ENCODE results near the gene DCDC1.

The DCDC1 gene

DNA sequence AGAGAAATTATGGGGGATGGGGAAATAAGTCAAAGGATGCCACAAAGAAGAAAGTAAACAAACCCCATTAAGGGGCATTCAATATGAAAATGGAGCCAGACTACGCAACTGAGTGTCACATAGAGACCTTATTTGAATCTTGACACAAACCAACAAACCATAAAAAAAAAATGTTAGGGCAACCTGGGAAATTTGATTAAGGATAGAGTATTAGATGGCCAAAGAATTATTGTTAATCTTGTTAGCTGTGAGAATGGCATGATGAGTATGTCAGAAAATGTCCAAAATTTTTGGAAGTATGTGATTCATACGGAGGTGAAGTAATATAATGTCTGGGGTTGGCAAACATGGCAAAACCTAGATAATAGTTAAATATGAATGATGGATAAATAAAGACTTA, 461.3 kb downstream of the DCDC1 start:
- no peak for DNase-seq

DNA sequence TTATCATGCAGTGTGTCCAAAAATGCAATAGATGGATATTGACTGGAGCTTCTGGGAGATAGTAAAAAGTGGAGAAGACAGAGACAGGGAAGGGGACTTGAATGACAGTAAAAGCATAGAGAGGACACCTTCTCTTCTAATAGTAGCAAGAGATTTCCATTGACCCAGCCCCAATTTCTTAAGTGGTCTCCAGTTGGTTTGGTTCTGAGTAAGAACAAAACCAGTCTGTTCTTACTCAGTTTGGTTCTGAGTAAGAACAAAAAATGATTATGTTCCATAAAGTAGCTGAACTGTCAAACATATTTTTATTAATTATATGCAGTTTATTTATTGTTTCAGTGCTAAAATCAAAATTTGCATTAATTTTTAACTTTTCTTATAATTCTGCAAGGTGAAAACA, 466.6 kb downstream of the DCDC1 start:
- no peak for DNase-seq

DNA sequence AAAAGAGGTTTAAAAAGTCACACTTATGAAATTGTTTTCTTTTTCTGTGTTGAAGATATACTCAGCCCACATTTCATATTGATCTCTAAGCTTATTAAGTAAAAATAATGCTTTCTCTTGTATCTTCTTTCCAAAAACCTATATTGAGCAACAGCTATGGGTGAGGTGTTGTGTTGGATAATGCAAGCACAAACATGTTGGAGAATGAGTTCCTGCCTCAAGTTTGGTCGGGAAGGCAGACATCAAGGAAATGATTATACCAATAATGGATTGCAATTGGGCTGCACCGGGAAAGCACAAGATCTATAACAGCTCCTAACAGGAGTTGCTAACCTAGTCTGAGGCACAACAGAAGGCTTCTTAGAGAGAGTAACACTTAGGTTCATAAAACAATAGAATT, 474.5 kb downstream of the DCDC1 start:
- DNase-seq: no peak

DNA sequence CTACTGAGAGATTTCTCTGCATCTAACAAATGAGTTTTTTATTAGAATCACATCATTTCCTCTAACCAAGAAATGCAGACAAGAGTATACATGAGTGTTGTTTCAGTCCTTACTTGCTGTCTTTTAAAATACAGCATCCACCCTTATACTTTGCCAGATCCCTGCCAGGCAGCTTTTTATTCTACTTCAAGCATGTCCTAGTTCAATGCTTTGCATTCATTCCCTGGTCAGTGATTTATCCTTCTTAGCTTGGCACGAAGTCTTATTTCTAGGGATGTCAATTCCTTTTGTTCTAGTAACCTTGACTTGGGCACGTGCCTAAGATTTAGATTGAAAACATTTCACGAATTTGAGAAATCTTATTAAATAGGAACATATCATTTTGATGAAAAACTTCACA, 476.2 kb downstream of the DCDC1 start:
- DNase-seq: no peak

DNA sequence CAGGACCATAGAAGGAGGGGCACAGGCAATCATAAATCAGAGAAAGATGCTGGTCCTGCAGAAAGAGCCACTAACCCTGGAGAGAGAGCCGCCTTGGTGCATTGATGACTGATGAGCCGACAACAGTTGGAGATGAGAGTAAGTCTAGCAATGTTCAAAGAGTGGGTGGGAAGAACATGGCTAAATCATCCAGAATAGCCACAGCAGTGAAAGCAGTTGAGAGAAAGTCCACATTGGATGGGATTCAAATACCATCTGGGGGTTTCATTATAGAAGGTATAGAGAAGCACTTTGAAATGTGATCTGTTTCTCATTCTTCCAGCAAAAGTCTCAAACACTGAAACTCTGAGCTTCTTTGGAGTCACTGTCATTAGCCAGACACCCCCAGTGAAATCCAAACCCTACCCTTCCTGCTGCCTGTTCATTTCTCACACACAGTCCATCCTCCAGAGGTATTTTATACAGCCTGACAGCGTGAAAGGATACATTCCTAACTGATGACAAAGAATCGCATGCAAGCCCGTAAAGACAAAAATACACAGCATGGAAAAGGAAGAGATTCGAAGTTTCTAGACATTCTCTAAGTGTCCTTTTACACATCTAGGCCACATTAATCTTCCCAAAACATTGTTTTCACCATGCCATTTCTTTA, 480.3 kb downstream of the DCDC1 start:
- no peak for DNase-seq

DNA sequence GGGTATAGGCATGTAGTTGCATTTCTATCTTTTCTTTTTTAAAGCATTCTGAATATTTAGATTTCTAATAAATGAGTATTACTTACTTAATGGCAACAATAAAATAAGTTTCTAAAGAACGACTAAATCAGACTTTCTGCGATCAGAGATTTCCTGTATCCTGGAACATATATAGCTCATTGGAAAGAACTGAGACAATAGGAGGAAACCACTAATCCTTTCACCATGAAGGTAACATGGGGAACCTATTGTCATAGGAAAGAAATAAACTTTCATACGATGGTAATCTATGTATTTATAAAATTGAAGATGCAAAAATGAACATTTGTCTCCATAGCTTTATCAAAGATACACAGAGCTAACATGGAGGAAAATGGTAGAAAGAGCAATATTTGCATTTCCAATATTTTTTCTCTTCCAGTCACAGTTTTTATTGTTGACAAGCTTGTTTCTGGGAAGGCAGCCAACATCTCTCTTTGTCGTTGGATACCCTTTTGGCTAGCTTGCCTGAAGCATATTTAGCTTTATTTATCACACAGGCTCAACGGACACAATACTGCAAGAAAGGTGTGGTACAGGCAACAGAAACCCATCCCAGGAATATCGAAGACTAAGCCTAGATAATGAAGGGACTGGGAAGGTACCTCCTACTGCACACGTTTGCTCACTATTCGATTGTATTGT, 490.1 kb downstream of the DCDC1 start:
- DNase-seq: no peak

DNA sequence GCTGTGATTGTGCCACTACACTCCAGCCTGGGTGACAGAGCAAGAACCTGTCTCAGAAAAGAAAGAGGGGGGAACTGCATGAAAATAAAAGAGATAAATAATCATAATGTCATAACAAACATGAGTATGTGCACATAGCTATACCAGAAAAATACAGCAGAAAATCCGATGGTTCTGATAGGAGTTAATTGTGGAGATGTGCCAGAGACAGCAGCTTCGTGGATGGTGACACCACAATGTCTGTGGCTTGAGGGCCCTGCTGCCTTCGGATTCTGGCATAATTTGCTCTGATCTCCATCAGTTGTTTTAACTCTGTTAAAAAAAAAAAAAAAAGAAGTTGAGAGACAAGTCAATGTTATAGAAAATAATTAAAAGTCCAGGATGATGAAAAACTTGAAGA, 491.1 kb downstream of the DCDC1 start:
- DNase-seq: no peak

DNA sequence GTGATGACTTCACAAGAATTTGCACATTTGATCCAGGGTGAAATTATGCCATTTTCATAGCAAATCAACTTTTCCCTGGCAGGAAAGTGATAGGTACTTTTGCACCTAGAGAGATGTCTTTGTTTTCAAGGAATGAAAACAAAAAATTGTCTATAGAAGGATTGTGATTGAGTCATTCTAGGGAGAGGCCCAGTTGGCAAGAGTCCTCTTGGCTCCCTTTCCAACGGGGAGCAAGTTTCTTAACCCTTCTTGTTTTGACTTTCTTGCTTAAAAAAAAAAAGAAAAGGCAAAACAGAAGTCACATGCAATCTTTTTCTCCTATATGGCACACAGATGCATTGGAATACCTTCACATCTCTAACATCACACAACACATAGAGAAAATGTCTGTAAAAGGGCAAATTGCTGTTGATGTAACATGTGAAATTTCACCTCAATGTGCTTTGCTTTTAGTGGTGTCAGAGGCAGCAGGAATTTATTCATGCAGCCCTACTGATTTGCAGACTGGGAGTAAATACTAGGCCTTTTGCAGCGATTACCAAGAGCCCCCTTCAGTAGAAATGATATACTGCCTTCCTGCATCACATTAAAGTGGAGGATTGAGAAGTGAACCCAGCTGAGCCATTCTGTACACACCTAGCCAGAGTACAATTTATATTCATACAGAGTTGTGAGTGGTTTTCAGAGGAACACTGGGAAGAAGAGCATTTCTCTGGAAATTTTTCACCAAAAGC, 492.7 kb downstream of the DCDC1 start:
- no peak for DNase-seq

DNA sequence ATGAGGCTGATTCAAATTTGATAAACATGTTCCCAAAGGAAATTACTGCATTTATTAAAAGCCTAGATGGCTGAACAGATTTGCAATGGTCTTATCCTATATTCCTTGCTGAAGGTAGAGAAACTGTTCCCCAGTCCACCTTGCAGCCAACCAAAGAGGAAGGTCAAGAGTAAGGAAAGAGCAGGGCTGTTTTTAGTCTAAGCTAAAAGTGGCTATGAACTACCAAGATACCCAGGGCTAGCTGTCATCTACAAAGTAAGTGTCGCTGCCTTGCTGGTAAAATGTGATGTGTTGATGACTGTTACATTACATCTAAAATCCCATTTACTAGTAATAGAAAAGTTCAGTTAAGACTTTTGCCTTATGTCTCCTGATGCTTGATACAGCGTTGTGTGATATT, 493.3 kb downstream of the DCDC1 start:
- DNase-seq: no peak

DNA sequence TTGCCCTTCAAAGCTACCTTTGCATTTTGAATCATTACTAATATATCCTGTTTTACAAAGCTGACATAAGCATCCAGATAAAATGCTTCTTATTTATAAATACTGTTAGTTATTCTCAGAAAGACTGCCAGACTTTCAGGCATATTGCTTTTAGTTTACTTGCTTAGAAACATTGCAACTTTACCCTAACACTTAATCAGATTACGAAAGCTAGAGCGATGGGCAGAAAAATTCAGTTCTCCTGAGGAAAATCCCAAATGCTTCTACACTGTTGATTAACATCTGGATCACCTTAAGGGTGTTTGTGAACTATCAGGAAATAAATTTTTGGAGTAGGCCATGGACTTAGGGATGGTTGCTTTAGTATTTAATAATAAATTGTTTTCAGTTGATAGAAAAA, 493.7 kb downstream of the DCDC1 start:
- DNase-seq: no peak

DNA sequence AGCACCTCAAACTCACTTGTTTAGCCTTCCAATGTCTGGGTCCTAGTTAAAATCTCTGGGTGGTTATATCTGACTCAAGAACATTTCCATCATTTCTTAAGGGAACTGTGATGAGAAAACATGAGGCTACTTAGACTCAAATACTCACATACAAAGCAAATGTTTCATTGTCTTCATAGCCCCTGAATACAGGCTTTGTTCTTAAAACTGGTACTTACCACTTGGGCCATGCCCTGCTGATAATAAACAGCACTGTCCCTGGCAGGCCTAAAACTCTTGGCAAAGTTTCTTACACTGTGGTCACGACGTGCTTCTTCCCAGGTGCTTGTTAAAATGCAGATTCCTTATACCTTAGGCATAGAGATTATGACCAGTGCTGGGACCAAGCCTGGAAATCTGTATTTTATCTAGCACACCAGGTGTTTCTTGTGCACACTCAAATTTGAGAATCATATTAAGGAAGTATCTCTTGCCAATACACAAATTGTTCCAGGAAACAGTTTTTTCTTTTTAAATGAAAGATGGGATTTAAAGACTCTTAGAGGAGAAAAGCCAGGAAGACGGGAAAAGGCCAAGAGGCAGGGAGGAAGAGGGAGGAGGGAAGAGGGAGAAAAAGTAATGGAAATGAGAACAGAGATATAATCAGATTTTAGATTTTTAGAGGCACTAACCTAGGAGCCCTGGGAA, 495.5 kb downstream of the DCDC1 start:
- no peak for DNase-seq

DNA sequence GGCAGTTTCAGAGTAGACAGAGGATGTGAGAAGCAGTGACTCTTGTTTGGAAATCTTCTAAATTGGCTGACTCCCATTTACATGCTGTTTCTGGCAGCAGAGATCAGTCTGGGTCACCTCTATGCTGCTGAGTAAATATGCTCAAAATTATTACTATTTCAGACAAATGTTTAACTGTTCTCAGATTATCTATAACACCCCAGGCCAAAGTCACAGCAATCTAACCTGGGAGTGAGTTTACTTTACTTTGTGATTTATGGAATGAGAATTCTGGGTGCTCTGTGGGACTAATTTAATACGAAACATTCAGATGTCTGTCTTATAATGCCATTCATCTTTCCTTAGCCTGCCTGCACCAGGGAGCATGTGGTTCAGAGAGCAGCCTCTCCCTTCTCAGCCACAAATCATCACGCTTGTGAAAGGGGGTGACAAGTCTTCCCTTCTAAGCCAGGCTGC, 500.9 kb downstream of the DCDC1 start:
- DNase-seq: no peak

DNA sequence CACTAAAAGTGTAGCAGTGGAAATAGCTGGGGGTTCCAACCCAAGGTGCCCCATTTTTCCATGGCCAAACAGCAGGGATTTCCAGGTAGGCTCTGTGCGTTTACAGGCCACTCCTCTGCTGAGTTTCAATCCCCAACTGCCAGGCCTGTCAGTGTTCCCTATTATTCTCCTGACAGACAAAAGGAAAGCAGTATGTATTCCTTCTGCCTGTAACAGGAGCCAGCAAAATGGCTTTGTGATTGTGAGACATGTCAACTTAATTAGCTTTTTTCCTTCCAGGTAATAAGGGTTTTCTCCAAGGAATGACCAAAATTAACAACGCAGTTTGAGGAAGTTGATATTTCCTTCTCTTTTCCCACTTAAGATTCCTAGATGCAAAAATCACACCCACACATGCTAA, 506.3 kb downstream of the DCDC1 start:
- DNase-seq: no peak

DNA sequence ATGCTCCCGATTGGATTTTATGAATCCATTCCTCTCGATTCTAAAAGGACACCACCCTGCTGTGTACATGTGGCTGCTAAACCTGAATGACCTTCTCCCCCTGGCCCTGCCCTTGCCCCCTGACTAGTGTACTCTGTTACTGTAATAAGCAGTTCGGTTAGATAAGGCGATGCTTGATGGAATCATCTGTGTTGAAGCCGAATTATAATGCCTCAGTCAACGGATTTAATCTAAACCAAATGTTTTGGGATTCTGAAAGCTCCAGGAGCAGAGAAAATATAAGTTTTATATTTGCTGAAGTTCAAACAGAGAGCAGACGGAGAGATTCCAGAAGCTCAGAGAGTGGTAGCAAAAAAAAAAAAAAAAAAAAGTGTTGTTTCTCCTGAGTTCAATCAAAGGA, 508.0 kb downstream of the DCDC1 start:
- no peak for DNase-seq

DNA sequence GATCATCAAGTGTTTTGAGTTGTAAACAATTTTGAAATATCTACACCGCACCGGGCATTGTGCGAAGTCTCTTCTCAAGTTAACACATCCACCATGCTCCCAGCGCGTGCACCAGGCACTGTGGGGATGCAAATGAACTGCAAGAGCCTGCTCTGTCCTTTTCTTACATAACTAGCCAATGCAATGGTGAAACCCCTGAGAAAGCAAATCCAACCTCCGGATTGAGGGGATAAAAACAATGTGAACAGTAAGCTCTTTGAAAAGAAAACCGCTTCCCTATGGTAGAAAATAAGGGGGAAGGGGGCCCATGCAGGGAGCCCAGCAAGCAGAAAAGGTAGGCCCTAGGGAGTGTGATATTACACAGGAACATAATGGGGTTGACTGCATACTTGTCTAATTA, 508.5 kb downstream of the DCDC1 start:
- DNase-seq: no peak

DNA sequence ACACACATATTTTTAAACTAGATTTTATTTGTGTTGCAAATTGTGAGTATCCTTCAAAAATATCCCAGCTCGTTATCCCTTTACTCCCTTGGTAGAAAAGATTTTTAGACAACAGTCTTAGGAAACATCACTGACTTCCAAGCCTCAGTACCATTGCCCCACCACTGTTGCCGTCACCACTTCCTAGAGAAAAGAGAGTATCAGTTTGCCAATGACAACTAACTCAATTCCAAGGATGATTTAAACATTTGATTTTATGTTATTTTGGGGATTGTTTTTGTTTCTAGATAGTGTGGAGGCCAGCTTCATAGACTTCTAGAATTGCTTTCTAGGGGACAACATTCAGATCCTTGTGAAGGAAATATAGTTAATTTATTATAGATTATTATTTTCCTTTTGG, 509.4 kb downstream of the DCDC1 start:
- no peak for DNase-seq

DNA sequence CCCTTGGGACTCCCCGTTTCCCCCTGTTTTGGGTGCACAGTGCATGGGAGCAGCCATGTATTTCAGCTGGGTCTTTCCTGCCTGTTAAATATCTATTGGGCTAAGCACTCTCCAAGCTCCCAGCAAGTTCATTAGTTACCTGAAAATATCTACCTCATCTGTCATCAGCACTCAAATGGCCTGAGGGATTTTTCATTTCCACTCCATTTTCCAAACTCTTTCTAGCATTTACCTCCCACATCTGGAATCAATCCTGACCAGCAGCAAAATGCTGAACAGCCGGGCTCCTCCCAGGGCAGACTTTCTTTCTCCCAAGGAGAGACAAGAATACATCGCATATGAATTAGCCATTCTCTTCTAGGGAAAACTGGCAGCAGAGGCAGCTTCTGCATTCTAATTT, 509.9 kb downstream of the DCDC1 start:
- DNase-seq: no peak

DNA sequence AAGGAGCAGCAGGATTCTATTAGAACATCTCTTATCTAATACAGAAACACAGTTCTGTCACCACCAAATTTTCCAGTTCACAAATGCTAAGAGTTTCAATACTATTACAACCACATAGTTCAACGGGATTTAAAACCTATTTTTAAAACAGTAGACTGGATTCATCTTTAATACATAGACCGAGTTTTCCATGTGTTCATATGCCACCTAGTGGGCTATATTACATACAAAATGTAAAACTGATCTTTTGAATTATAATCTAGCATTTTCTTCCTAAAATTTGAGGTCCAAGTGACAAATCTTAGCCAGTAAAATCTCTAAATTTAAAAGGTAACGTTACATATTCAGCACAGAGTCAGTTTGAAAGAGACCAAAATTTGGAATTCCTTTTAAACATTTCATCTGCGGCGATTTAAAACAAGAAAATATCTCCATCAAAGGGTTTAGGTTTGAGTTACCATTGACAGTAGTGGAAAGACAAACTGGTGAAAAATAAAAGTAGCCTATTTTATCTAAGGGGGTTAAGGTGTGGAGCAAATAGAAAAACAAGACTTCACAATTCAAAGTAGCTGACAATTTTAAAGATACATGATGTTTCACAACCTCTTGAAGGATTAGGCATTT, 514.0 kb downstream of the DCDC1 start:
- no peak for DNase-seq

DNA sequence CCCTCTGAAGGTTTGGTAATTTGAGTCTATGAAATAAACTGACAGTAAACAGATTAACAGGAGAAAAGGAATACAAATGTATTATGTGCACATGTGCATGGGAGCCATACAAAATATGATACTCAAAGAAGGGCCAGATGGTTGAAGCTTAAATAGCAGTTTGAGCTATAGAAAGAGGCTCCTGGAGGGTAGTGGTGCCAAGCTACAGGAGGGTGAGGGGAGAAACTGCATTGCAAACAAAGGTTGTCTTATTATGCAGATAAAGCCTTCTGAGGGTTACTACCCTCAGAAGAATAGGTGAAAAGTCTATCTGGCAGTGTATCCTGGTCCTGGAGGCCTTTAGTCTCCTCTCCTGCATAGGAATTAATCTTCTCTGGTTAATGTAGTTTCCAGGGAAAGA, 516.1 kb downstream of the DCDC1 start:
- DNase-seq: no peak

DNA sequence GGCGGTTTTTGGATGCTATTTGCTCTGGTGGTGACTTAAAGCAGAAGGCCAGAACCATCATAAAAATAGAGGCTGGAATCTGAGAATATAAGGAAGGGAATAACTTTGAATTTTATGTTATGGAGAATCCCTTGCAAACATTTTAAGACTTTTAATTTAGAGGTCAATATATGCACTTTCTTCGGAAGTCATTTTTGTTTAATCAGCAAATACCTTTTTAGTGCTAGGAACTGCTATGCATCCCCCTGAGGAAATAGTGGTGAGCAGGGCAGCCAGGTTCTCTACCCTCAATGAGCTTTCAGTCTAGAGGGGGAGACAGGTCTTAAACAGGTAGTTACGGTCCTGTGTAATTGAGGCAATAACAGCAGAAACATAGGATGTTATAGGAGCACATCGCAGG, 516.9 kb downstream of the DCDC1 start:
- DNase-seq: no peak

DNA sequence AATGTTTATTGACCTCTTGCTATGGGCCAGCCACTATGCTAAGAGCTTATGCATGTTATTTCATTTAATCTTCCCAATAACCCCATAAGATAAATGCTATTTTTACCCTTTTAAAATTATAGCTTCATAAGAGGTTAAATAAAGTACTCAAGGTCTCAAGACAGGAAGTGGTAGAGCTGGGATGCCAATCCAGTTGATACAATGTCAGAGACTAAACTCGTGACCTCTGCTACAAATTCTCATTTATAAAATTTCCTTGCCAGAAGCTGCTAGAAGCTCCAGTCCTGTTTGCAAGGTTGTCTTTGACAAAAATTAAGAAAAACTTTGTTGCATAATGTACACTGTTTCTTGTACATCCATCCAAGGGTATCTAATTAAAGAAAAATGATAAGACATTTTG, 517.4 kb downstream of the DCDC1 start:
- DNase-seq: no peak

DNA sequence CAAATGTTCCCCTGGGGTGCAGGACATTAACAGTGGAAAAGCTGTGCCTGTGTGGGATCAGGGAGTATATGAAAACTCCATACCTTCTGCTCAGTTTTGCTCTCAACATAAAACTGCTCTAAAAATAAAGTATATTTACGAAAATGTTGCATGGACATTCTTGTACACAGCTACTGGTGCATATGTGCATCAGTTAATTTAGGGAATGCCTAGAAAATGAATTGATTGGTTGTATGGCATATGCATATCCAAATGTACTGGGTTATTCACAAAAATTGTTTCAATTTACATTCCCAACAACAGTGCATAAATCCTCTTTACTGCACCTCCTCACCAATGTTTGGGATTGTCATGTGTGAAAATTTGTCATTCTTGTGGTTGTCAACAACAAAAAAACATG, 532.3 kb downstream of the DCDC1 start:
- no peak for DNase-seq

DNA sequence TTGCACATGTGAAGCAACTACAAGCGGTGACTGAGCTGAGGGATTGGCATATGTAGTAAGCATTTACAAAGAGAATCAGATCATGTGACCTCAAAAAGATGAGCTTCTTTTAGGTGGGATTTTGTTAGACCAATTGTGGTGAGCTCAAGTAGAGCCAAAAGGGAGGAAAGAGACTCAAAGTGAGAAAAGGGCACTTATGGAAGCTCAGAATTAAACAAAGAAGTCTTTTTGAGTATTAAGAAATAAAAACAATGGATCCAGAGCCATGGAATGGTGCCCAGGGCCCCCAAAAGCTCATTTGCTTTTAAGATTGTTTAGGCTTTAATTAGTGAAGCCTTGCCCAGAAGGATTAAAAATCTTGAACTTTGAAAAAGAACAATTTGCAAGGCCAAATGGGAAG, 536.7 kb downstream of the DCDC1 start:
- no peak for DNase-seq
